ENCODE results near the gene SCT. TPM values are rescaled to one million over a fixed set of nuclear protein-coding genes. Genes with fewer than 3 reads are reported as not detected.

The SCT gene
- total RNA-seq, 1 donor from 2014 or later, result 1.7 TPM

DNA sequence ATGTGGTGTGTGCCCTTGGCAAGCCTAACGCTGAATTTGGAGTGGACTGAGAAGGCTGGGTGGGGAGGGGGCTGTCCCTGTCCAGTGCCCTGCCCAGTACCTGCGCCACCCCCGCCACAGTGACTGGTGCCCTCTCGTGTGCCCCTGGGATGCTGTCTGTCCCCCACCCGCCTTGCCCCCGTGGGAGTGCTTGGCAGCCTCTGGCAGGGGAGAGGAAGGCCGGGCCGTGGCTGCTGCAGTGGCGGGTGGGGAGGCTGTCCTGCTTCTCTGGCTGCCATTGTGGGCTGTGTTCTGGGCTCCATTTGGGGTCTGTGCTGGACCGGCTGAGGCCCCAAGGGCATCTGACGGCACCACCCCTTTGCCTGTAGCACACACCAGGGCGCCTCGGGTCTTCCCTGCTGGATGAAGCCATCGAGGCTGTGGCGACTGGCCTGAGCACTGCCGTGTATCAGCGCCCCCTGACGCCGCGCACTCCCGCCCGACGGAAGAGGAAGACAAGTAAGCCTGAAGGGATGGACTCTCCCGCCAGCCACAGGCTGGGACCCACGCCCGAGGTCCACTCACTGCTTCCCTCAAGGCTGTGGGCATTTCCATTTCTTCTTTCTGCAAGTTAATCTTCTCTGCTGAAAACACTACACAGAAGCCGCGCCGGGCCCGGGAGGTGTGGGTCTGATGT is 28.8 kb downstream of the SCT start:
- H3K4me1 Mint-ChIP-seq, result no peaks in the 10 kb centered on the region
- H3K36me3 Mint-ChIP-seq, result peaks cover 32% of the 10 kb centered on the region
- no peaks in the 10 kb centered on the region for H3K27me3 Mint-ChIP-seq (ENCODE audit: low read depth)
- H3K9me3 Mint-ChIP-seq, result no peaks in the 10 kb centered on the region
- no peak overlapping the region for H3K27ac Mint-ChIP-seq
- H3K4me3 Mint-ChIP-seq, result no peak overlapping the region
- no peak for DNase-seq (ENCODE audit: low spot score in 2 of 2, unreplicated experiment in 2 of 2)
- TF ChIP-seq, protein P1, sequence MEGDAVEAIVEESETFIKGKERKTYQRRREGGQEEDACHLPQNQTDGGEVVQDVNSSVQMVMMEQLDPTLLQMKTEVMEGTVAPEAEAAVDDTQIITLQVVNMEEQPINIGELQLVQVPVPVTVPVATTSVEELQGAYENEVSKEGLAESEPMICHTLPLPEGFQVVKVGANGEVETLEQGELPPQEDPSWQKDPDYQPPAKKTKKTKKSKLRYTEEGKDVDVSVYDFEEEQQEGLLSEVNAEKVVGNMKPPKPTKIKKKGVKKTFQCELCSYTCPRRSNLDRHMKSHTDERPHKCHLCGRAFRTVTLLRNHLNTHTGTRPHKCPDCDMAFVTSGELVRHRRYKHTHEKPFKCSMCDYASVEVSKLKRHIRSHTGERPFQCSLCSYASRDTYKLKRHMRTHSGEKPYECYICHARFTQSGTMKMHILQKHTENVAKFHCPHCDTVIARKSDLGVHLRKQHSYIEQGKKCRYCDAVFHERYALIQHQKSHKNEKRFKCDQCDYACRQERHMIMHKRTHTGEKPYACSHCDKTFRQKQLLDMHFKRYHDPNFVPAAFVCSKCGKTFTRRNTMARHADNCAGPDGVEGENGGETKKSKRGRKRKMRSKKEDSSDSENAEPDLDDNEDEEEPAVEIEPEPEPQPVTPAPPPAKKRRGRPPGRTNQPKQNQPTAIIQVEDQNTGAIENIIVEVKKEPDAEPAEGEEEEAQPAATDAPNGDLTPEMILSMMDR (IDR thresholded peaks at IDR 0.05; ENCODE audit: unreplicated experiment), result no peak

DNA sequence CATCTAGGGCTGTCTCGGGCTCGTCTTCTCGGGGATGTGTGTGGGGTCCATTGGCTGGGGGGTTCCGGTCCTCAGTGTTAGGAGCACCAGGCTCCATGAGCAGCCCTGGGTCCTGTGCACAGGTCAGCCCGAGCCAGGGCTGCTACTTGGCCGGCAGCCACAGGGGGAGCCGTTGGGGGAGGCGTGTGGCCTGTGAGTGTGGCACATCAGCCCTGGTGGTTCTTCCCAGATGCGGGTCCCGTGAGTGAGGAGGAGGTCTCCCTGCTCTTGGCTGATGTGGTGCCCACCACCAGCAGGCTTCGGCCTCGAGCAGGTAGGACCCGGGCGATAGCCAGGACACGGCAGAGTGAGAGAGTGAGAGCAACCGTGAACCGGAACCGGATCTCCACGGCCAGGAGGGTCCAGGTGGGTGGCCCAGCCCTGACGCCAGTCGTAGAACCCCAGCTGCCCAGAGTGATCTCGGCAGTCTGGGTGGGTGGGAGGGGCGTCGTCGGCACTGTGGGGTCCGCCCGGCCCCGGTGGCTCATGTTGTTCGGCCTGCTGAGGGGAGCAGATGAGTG is 29.7 kb downstream of the SCT start:
- no peak overlapping the region for H3K27ac Mint-ChIP-seq
- DNase-seq (ENCODE audit: low spot score in 2 of 2, unreplicated experiment in 2 of 2), result no peak

DNA sequence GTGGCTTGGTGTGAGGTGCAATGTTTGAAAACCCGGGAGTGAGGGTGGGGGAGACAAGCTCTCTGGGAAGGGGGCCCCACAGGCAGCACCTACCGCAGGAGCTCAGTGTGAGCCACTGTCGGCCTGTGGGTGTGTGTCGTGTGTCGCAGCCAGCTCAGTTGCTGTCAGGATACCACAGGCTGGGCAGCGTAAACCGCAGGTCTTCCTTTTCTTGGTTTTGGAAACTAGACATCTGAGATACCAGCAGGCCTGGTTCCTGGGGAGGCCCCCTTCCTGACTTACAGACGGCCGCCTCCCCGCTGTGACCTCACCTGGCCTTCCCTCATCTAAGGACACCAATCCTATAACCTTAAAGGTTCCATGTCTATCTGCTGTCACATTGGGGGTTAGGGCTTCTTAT is 30.6 kb downstream of the SCT start:
- Mint-ChIP-seq H3K27me3 (ENCODE audit: low read depth) (no peaks in the 10 kb centered on the region), H3K9me3 (no peaks in the 10 kb centered on the region), H3K4me3 (no peak overlapping the region), H3K4me1 (no peaks in the 10 kb centered on the region), H3K27ac (no peak overlapping the region), H3K36me3 (peaks cover 36% of the 10 kb centered on the region)
- no peak for DNase-seq (ENCODE audit: low spot score in 2 of 2, unreplicated experiment in 2 of 2)
- TF ChIP-seq, protein P1 (IDR thresholded peaks at IDR 0.05; ENCODE audit: unreplicated experiment), result no peak

More for the DNA sequence above, 29.7 kb downstream of the SCT start:
- Mint-ChIP-seq H3K9me3 (no peaks in the 10 kb centered on the region), H3K36me3 (peaks cover 38% of the 10 kb centered on the region), H3K4me1 (no peaks in the 10 kb centered on the region), H3K27me3 (ENCODE audit: low read depth) (no peaks in the 10 kb centered on the region), H3K4me3 (no peak overlapping the region)
- TF ChIP-seq, protein P1 (IDR thresholded peaks at IDR 0.05; ENCODE audit: unreplicated experiment), result no peak

DNA sequence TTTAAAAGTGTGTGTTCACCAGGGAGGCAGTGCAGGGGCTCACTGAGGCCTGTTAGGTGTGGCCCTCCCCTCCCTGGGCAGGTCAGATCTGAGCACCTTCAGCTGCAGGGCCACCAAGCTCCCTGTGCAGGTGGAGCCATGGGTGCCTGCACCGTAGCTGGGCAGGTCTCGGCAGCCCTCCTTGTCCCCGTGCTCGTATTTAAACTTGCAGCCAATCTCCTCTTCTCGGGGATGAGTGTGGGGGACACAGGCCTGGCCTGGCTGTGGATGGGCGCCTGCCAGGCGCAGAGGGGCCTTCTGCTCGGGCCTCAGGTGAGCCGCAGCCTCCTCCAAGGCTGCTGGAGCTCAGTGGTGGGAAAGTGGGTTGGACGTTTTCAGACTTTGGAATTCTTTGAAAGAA is 31.6 kb downstream of the SCT start:
- Mint-ChIP-seq H3K4me3 (no peak overlapping the region), H3K9me3 (no peaks in the 10 kb centered on the region), H3K27ac (no peak overlapping the region), H3K27me3 (ENCODE audit: low read depth) (no peaks in the 10 kb centered on the region), H3K36me3 (peaks cover 39% of the 10 kb centered on the region), H3K4me1 (no peaks in the 10 kb centered on the region)
- TF ChIP-seq, protein P1 (IDR thresholded peaks at IDR 0.05; ENCODE audit: unreplicated experiment), result no peak
- DNase-seq (ENCODE audit: low spot score in 2 of 2, unreplicated experiment in 2 of 2), result no peak

DNA sequence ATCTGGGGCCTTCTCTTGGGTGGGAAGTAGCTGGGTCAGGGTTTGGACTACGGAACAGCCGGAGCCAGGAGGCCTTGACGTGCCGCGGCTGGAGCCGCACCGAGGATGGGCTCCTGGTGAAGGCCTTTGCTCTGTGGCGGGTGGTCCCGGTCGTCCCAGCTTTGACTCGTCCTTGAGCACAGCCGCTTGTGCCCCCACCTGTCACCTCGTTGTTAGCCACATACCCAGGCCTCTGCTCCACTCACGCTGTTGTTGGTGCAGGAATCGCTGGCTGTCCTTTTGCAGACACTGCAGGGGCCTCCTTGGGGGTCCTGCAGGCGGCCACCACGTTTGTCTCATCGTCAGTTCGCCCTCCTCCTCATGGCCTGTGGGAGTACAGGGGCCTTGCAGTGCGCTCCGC is 33.6 kb downstream of the SCT start:
- Mint-ChIP-seq H3K27ac (no peak overlapping the region), H3K9me3 (no peaks in the 10 kb centered on the region), H3K27me3 (ENCODE audit: low read depth) (no peaks in the 10 kb centered on the region), H3K4me3 (no peak overlapping the region), H3K4me1 (no peaks in the 10 kb centered on the region), H3K36me3 (peaks cover 41% of the 10 kb centered on the region)
- no peak for DNase-seq (ENCODE audit: low spot score in 2 of 2, unreplicated experiment in 2 of 2)
- TF ChIP-seq, protein P1 (IDR thresholded peaks at IDR 0.05; ENCODE audit: unreplicated experiment), result no peak
